Peyer's patch (tissue), 4 donors: ENCODE data around the gene KIAA0930. TPM values are rescaled to one million over a fixed set of nuclear protein-coding genes. Genes with fewer than 3 reads are reported as not detected.

ENCODE experiments used
- DNase-seq, 3 donors: peaks; one replicate each; pipeline ENCODE4 v3.0.0-alpha.2; 2017 to 2019
- H3K27ac ChIP-seq, 4 donors: fragments of 200-600 bp; sonication (generic); one replicate each; pipeline ENCODE4 v1.5.1; 2016 to 2019
- H3K27me3 ChIP-seq, 2 donors: fragments of 200-600 bp; sonication (generic); one replicate each; pipeline ENCODE4 v1.5.1; 2019
- H3K36me3 ChIP-seq, 3 donors: fragments of 200-600 bp; sonication (generic); one replicate each; pipeline ENCODE4 v1.5.1; 2016 to 2019
- H3K4me1 ChIP-seq, 4 donors: fragments of 200-600 bp; sonication (generic); one replicate each; pipeline ENCODE4 v1.5.1; 2016 to 2019
- H3K4me3 ChIP-seq, 4 donors: fragments of 200-600 bp; sonication (generic); 1 replicate in 3 of 4; 2 replicates in 1 of 4; pipeline ENCODE4 v1.5.1; 2016 to 2019; ENCODE audit warnings: mild to moderate bottlenecking in 1 of 4
- H3K9me3 ChIP-seq, 4 donors: fragments of 200-600 bp; sonication (generic); one replicate each; pipeline ENCODE4 v1.5.1; 2016 to 2019; ENCODE audit warnings: mild to moderate bottlenecking in 1 of 4
- POLR2A ChIP-seq, 2 donors: fragments of 450-650 bp; IDR thresholded peaks; one replicate each; pipeline ENCODE4 v1.5.1; 2017; ENCODE audit warnings: antibody characterized with exemption in 2 of 2, mild to moderate bottlenecking in 2 of 2, moderate library complexity in 2 of 2
- total RNA-seq, 4 donors: library from RNA; depleted of rRNA; stranded (reverse); fragments of >200 nt; gene quantifications; one replicate each; pipeline ENCODE4 v1.1.0, GENCODE V29; 2016
- TF ChIP-seq, protein P1 (sequence below), 6 experiments: fragments of 450-650 bp in 4 of 6; fragments of 200-600 bp in 2 of 6; sonication (generic) in 1 of 6; IDR thresholded peaks; one replicate each; pipeline ENCODE4 v1.5.1; 2017 to 2019; ENCODE audit warnings: antibody characterized with exemption in 6 of 6, mild to moderate bottlenecking in 3 of 6, moderate library complexity in 1 of 6

KIAA0930 gene
- total RNA-seq, 4 donors from 2014 or later = 21.2 to 41.3 (median 27.8) TPM

DNA sequence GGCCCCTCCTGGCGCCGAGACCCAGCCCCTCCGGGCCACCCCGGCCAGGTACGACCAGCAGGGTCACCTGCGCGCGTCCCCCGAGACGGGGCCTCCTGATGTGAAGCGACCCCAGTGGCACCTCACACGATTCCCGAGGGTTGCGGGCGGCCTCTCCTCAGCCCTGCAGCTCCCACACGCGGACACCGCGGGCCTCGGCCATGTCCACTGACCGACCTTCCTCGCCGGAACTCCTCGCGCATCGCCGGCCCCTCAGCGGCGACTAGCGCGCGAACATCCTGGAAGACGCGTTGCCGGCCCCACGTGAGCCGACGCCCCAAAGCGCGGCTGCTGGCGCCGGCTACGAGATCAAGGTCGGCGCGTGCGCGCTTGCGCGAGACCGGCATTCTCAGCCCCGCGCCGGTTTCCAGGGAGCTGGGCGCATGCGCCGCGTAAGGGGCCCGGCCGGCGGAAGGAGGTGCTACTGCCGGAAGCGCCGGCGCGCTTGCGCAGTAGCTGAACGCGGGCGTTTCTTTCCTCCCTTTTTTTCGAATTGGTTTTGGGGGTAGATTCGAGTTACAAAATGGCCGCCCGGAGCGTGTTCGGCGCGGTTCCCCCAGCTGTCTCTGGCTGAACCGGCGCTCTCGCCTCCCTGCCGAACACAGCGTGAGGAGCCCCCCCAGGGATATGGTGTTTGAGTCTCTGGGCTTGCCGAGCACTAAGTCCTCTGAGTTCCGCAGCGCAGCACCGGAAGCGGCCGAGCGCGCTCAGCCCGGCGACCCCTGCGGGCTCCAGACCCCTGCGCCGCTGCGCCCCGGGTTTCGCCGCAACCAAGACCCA is 77.0 kb downstream of the KIAA0930 start, which contains the start of gene NUP50:
Gene NUP50 (plus strand): TSS at position 475 of the 819 bp plus-strand sequence. CDS start 4,253 bp downstream, outside the sequence.
- DNase-seq = peak; percentile 90 to 98 (median 97)
- Histone ChIP-seq H3K4me1 (peaks cover 0 to 44% (median 11%) of the 10 kb centered on the region in 4 donors), H3K27me3 (no peaks in the 10 kb centered on the region), H3K36me3 (peaks cover 0 to 19% (median 0%) of the 10 kb centered on the region in 3 donors), H3K27ac (peak within 1 kb of the TSS; percentile 84 to 91 (median 88)), H3K4me3 (peak within 1 kb of the TSS; percentile 94 to 100 (median 96)), H3K9me3 (no peaks in the 10 kb centered on the region)
- TF ChIP-seq POLR2A (IDR thresholded peaks at IDR 0.05) = peak in 1 of 2 donors; percentile 60
- TF ChIP-seq, protein P1, sequence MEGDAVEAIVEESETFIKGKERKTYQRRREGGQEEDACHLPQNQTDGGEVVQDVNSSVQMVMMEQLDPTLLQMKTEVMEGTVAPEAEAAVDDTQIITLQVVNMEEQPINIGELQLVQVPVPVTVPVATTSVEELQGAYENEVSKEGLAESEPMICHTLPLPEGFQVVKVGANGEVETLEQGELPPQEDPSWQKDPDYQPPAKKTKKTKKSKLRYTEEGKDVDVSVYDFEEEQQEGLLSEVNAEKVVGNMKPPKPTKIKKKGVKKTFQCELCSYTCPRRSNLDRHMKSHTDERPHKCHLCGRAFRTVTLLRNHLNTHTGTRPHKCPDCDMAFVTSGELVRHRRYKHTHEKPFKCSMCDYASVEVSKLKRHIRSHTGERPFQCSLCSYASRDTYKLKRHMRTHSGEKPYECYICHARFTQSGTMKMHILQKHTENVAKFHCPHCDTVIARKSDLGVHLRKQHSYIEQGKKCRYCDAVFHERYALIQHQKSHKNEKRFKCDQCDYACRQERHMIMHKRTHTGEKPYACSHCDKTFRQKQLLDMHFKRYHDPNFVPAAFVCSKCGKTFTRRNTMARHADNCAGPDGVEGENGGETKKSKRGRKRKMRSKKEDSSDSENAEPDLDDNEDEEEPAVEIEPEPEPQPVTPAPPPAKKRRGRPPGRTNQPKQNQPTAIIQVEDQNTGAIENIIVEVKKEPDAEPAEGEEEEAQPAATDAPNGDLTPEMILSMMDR (IDR thresholded peaks at IDR 0.05) = peak in 3 of 6 experiments; percentile 8 to 29 (median 23)

DNA sequence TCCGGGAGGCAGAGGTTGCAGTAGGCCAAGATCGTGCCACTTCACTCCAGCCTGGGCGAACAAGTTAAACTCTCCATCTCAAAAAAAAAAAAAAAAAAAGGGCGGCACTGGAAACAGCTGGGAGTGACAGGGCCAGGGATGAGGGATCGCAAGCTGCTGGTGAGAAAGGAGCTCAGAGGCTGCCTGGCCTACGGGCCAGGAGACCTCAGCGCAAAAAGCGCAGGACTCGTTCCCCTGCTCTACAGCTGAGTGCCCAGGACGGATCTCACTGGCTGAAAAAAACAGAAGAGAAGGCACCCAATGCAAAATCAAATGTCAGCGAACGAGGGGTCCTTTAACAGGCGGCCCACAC is 77.6 kb downstream of the KIAA0930 start:
- TF ChIP-seq POLR2A (IDR thresholded peaks at IDR 0.05) = no peak
- TF ChIP-seq, protein P1 (IDR thresholded peaks at IDR 0.05) = no peak
- H3K9me3 ChIP-seq = no peaks in the 10 kb centered on the region
- H3K4me1 ChIP-seq = peaks cover 0 to 44% (median 11%) of the 10 kb centered on the region in 4 donors
- H3K27me3 ChIP-seq = no peaks in the 10 kb centered on the region
- H3K27ac ChIP-seq = peak overlapping the region; percentile 84 to 91 (median 88)
- no peak for DNase-seq
- H3K4me3 ChIP-seq = peak overlapping the region; percentile 94 to 100 (median 96)
- H3K36me3 ChIP-seq = peaks cover 0 to 13% (median 0%) of the 10 kb centered on the region in 3 donors

DNA sequence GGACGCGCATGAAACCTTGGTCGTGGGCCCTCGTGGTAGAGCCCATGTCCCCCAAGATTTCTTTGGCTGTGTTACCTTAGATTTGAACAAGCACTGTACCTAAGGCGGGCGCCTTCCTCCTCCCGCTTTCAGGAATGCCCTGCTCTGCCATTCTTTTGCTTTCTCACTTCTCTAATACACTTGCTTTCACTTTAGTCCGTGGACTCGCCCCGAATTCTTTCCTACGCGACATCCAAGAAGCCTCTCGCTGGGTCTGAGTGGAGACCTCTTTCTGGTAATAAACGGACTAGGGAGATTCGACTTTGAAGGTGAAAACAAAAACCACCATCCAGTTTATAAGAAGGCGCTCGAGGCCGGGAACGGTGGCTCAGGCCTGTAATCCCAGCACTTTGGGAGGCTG is 78.2 kb downstream of the KIAA0930 start:
- Histone ChIP-seq H3K36me3 (peaks cover 0 to 11% (median 0%) of the 10 kb centered on the region in 3 donors), H3K27ac (peak overlapping the region in 1 of 4 donors; percentile 84), H3K4me3 (peak overlapping the region in 3 of 4 donors; percentile 94 to 100 (median 98)), H3K9me3 (no peaks in the 10 kb centered on the region), H3K27me3 (no peaks in the 10 kb centered on the region), H3K4me1 (peaks cover 0 to 44% (median 11%) of the 10 kb centered on the region in 4 donors)
- DNase-seq = no peak
- TF ChIP-seq, protein P1 (IDR thresholded peaks at IDR 0.05) = no peak
- TF ChIP-seq POLR2A (IDR thresholded peaks at IDR 0.05) = no peak

DNA sequence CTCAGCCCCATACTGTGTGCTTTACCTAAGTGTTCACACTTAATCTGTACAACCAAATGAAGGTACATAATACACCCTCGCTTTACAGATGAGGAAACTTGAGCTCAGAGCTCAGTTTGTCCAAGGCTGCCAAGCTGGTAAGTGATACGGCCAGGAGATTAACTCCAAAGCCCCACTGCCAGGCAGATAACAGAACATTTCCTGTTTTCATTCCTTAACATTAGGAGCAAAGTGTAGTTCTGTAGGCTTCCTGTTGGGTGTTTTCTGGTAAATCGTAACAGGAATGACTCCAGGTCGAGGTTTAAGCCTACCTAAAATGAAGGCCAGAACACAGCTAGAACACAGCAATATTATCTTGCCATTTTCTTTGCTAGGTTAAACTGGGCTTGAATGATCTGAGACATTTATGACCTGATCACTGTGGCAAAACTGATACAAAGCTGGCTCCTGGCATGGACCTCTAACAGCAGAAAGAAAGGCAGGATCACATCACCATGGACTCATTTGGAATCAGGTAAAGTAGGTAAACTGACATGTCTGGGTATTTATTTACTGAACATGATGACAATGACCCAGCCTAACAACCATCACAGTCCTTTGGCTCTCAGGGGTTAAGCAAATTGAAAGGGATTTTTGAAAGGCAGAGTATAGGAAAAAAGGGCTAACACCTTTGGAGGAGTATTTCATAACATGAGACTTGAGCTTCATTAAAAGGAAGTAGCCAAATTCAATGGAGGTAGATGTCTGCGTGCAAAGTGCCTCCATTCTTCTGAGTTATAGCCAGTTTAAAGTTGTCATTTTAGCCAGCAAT is 80.8 kb downstream of the KIAA0930 start:
- Histone ChIP-seq H3K4me3 (no peak overlapping the region), H3K36me3 (peaks cover 0 to 7% (median 0%) of the 10 kb centered on the region in 3 donors), H3K27me3 (no peaks in the 10 kb centered on the region), H3K9me3 (no peaks in the 10 kb centered on the region), H3K27ac (peak overlapping the region; percentile 28 to 76 (median 64)), H3K4me1 (peaks cover 0 to 20% (median 5%) of the 10 kb centered on the region in 4 donors)
- no peak for TF ChIP-seq POLR2A (IDR thresholded peaks at IDR 0.05)
- TF ChIP-seq, protein P1 (IDR thresholded peaks at IDR 0.05) = peak in 3 of 6 experiments; percentile 44 to 53 (median 45)
- DNase-seq = no peak

DNA sequence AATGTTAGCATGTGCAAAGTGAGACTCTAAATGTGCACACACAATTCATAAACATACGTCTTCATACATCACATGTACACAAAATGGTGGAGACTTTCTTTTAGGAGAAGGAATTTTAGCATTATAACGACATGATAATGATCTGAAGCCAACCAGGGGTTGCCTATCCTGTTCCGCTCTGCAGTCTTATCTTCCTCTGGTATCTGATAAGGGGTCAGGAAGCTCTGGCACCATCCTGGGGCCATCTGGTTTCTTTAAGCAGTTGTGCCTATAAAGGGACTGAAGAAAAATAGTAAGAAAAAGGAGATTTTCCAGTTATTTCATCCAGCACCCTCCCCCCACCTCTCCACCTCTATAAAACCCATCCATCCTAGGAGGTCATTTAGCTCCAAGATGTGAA is 82.8 kb downstream of the KIAA0930 start:
- Histone ChIP-seq H3K27me3 (no peaks in the 10 kb centered on the region), H3K27ac (no peak overlapping the region), H3K4me1 (peaks cover 0 to 20% (median 4%) of the 10 kb centered on the region in 4 donors), H3K36me3 (peaks cover 0 to 7% (median 0%) of the 10 kb centered on the region in 3 donors), H3K4me3 (no peak overlapping the region), H3K9me3 (no peaks in the 10 kb centered on the region)
- DNase-seq = no peak
- TF ChIP-seq, protein P1 (IDR thresholded peaks at IDR 0.05) = no peak
- TF ChIP-seq POLR2A (IDR thresholded peaks at IDR 0.05) = no peak
